Esophagus muscularis mucosa (tissue), 4 donors: Measurements from ENCODE around the gene KLHL10.

Experiments
- CTCF ChIP-seq, 3 experiments: fragments of 200-600 bp in 2 of 3; fragments of 450-650 bp in 1 of 3; sonication (generic) in 2 of 3; IDR thresholded peaks; one replicate each; pipeline ENCODE4 v1.5.1; 2017 to 2019; ENCODE audit warnings: antibody characterized with exemption in 3 of 3, mild to moderate bottlenecking in 2 of 3, moderate library complexity in 1 of 3
- EP300 ChIP-seq: sonication (generic); formaldehyde crosslinking; IDR thresholded peaks from one replicate; pipeline ENCODE4 v1.6.1; 2017; ENCODE audit warnings: antibody characterized with exemption
- POLR2A ChIP-seq: fragments of 450-650 bp; IDR thresholded peaks from one replicate; pipeline ENCODE4 v1.6.1; 2017; ENCODE audit warnings: antibody characterized with exemption, moderate library complexity, mild to moderate bottlenecking, low read depth

GRCh38 chr17:41812381-41813151 is 25.1 kb upstream of the KLHL10 start, which contains the start of gene FKBP10:
- no peak for TF ChIP-seq EP300
- TF ChIP-seq POLR2A, result no peak
- TF ChIP-seq CTCF (IDR thresholded peaks at IDR 0.05), result peak in 1 of 3 experiments; percentile 14
